HepG2 (cell line): Measurements from ENCODE around the gene WBP2NL. TPM values are rescaled to one million over a fixed set of nuclear protein-coding genes. Genes with fewer than 3 reads are reported as not detected.

Experiments used
- ATAC-seq: fragments of 200-7000 bp; cut with Tn5 transposase; 3 replicates; pipeline ENCODE4 v1.9.1; 2020; ENCODE audit warnings: mild to moderate bottlenecking, moderate library complexity
- Bru-seq: library from RNA; stranded (reverse); fragments of 400-500 nt; gene quantifications from one replicate; lab custom pipeline; 2021; lab: Mats Ljungman, UMichigan
- BruChase-seq, 2 experiments: library from RNA; stranded (reverse); fragments of 400-500 nt; gene quantifications; one replicate each; lab custom pipeline; 2021; lab: Mats Ljungman, UMichigan
- BruUV-seq: library from RNA; stranded (reverse); fragments of 400-500 nt; replicated peaks from 2 replicates; lab custom pipeline; 2021; lab: Mats Ljungman, UMichigan
- CTCF ChIA-PET: fragments of 300-600 bp; formaldehyde crosslinking; extraction: SDS; loops from one replicate; lab custom pipeline; 2021; ENCODE audit warnings: low total read pairs, inconsistent platforms, low intra/inter-chr PET ratio; lab: Yijun Ruan, JAX
- POLR2A ChIA-PET: fragments of 350-600 bp; sonication (Branson Sonifier 250); formaldehyde crosslinking; loops from one replicate; lab custom pipeline; 2020; ENCODE audit warnings: antibody characterized with exemption, inconsistent platforms; lab: Yijun Ruan, JAX
- DNase-seq: peaks from one replicate; pipeline ENCODE4 v3.0.0-alpha.2; 2015; ENCODE audit warnings: low spot score
- FAIRE-seq: peaks from 3 replicates; lab custom pipeline; 2011; peaks lifted over from hg19 to GRCh38; lab: Jason Lieb, UNC
- H2AFZ ChIP-seq: one replicate; pipeline ENCODE4 v1.6.1; 2011; ENCODE audit warnings: low read length, inconsistent platforms
- H3K27ac ChIP-seq: fragments of 300-600 bp; 3 replicates; pipeline ENCODE4 v1.8.0; 2011; ENCODE audit warnings: mixed run types, mild to moderate bottlenecking, mixed read lengths, low read length, inconsistent platforms; ENCODE audit not compliant: insufficient read depth; ENCODE audit errors: extremely low read length
- H3K27me3 ChIP-seq, 2 experiments: fragments of 200-600 bp in 1 of 2; 2 replicates in 1 of 2; 3 replicates in 1 of 2; pipeline versions ENCODE4 v1.6.0 to v1.8.0; 2011; ENCODE audit warnings: low read length in 2 of 2, mild to moderate bottlenecking in 2 of 2, moderate library complexity in 2 of 2, inconsistent platforms in 1 of 2; ENCODE audit not compliant: insufficient read depth in 2 of 2, control insufficient read depth in 1 of 2
- H3K36me3 ChIP-seq, 2 experiments: fragments of 200-600 bp in 1 of 2; replicated peaks in 1 of 2; 2 replicates in 1 of 2; 3 replicates in 1 of 2; pipeline versions ENCODE4 v1.5.1 to v1.8.0; 2011; ENCODE audit warnings: low read length in 2 of 2, inconsistent platforms in 1 of 2; ENCODE audit not compliant: insufficient read depth in 2 of 2, control insufficient read depth in 1 of 2
- H3K4me1 ChIP-seq: 2 replicates; pipeline ENCODE4 v1.5.1; 2012; ENCODE audit warnings: low read length, inconsistent platforms; ENCODE audit not compliant: insufficient read depth
- H3K4me2 ChIP-seq: 2 replicates; pipeline ENCODE4 v1.6.0; 2011; ENCODE audit warnings: low read depth, low read length, inconsistent platforms
- H3K4me3 ChIP-seq, 3 experiments: fragments of 200-600 bp in 1 of 3; sonication (generic), shearing (Covaris generic) in 1 of 3; replicated peaks in 1 of 3; 2 replicates each; pipeline ENCODE4 v1.5.1; 2011 to 2016; ENCODE audit warnings: low read length in 3 of 3, inconsistent platforms in 2 of 3, low read depth in 2 of 3, mild to moderate bottlenecking in 2 of 3, control low read depth in 1 of 3, mixed read lengths in 1 of 3; ENCODE audit not compliant: insufficient read depth in 1 of 3
- H3K79me2 ChIP-seq: one replicate; pipeline ENCODE4 v1.6.1; 2011; ENCODE audit warnings: low read length, inconsistent platforms; ENCODE audit not compliant: insufficient read depth
- H3K9ac ChIP-seq: 2 replicates; pipeline ENCODE4 v1.6.0; 2011; ENCODE audit warnings: mild to moderate bottlenecking, low read depth, low read length, inconsistent platforms; ENCODE audit not compliant: insufficient read depth
- H3K9me3 ChIP-seq: 2 replicates; pipeline ENCODE4 v1.5.1; 2012; ENCODE audit warnings: mild to moderate bottlenecking, low read length
- H4K20me1 ChIP-seq: 2 replicates; pipeline ENCODE4 v1.6.0; 2011; ENCODE audit warnings: inconsistent platforms, mild to moderate bottlenecking, low read length, moderate library complexity; ENCODE audit not compliant: insufficient read depth
- ATF3 ChIP-seq: sonication (generic); formaldehyde crosslinking; IDR thresholded peaks from 2 replicates; pipeline ENCODE4 v1.4.0; 2020; ENCODE audit warnings: missing genetic modification reagents
- HOXA3 ChIP-seq: sonication (generic); formaldehyde crosslinking; IDR thresholded peaks from 2 replicates; pipeline ENCODE4 v1.5.0; 2020; ENCODE audit warnings: missing genetic modification reagents
- SIN3B ChIP-seq: fragments of 150-350 bp; IDR thresholded peaks from 2 replicates; pipeline ENCODE4 v1.6.1; 2014; ENCODE audit warnings: low read length
- ZBTB26 ChIP-seq: IDR thresholded peaks from 2 replicates; pipeline ENCODE4 v1.6.1; 2016; ENCODE audit warnings: missing compliant biosample characterization, missing genetic modification reagents, borderline replicate concordance
- ZNF3 ChIP-seq: IDR thresholded peaks from 2 replicates; pipeline ENCODE4 v1.7.0; 2017; ENCODE audit warnings: inconsistent platforms
- ZNF337 ChIP-seq: sonication (generic); formaldehyde crosslinking; IDR thresholded peaks from 2 replicates; pipeline ENCODE4 v1.5.1; 2020; ENCODE audit warnings: missing genetic modification reagents, low read depth, mild to moderate bottlenecking, borderline replicate concordance
- WGBS: methylation state at CpG from one replicate; pipeline ENCODE4 v1.1.6; 2017; ENCODE audit warnings: low lambda C conversion rate; 5-methylcytosine and 5-hydroxymethylcytosine counted together
- in situ Hi-C: cut with HindIII; loops from 2 replicates; pipeline ENCODE4 v1.10.0; 2017; ENCODE audit warnings: low pct_unique_long_range_greater_than_20kb; ENCODE audit not compliant: extremely low pct_ligation_motif_present
- intact Hi-C: fragments of 100-400 bp; cut with micrococcal nuclease; formaldehyde crosslinking; loops from one replicate; pipeline ENCODE4 v1.10.0; 2022; ENCODE audit not compliant: unreplicated experiment
- long read RNA-seq, 2 experiments: library from RNA in 1 of 2; library from polyadenylated mRNA in 1 of 2; stranded (forward) in 1 of 2; unstranded in 1 of 2; transcript quantifications; one replicate each; pipeline ENCODE4 v2.0.0, GENCODE V29; 2019 to 2022
- polyA minus RNA-seq, 3 experiments: library from RNA; depleted of rRNA, polyadenylated mRNA; stranded (reverse); fragments of >200 nt; gene quantifications; 2 replicates each; pipeline ENCODE4 v1.2.3, GENCODE V29; 2011; ENCODE audit warnings: low replicate concordance in 1 of 3
- polyA plus RNA-seq, 8 experiments: library from polyadenylated mRNA; depleted of rRNA in 3 of 8; stranded (reverse) in 7 of 8; unstranded in 1 of 8; fragments of >200 nt; fragmentation: Illumina TruSeq in 4 of 8; extraction: Trizol in 4 of 8; gene quantifications; 2 replicates each; pipeline versions ENCODE4 v1.2.1 to v1.2.3, GENCODE V29; 2011 to 2016; ENCODE audit warnings: low read depth in 4 of 8, missing spikeins in 1 of 8, mixed read lengths in 1 of 8; ENCODE audit not compliant: insufficient read depth in 1 of 8
- total RNA-seq, 5 experiments: library from RNA; depleted of rRNA; stranded (reverse); fragments of >200 nt; fragmentation: Illumina TruSeq; extraction: Trizol; gene quantifications; 2 replicates each; pipeline ENCODE4 v1.2.3, GENCODE V29; 2016; ENCODE audit warnings: low read depth in 1 of 5
- TF ChIP-seq, protein P1 (sequence below): sonication (generic); formaldehyde crosslinking; IDR thresholded peaks from 2 replicates; pipeline ENCODE4 v1.5.0; 2020; ENCODE audit warnings: mild to moderate bottlenecking, missing genetic modification reagents, borderline replicate concordance

WBP2NL gene, protein sequence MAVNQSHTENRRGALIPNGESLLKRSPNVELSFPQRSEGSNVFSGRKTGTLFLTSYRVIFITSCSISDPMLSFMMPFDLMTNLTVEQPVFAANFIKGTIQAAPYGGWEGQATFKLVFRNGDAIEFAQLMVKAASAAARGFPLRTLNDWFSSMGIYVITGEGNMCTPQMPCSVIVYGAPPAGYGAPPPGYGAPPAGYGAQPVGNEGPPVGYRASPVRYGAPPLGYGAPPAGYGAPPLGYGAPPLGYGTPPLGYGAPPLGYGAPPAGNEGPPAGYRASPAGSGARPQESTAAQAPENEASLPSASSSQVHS
- total RNA-seq (2016; rRNA removed; fragmentation: Illumina TruSeq; extraction: Trizol) (not detected in 2 replicates), polyA plus RNA-seq (2011; rRNA removed) (not detected in 2 replicates), polyA minus RNA-seq (2011; rRNA and poly(A)+ RNA removed; ENCODE audit: low replicate concordance) (0.96 TPM in 1 of 2 replicates, not detected in the other), Bru-seq, nascent RNA (percentile 6 among the genes with signal in this experiment), BruChase-seq, experiment 1, labeled RNA remaining after a 6-hour chase (percentile 4 among the genes with signal in this experiment), BruChase-seq, experiment 2, labeled RNA remaining after a 2-hour chase (percentile 12 among the genes with signal in this experiment)
- not detected in 2 replicates for total RNA-seq (2016; cell fraction: cytosol; rRNA removed; fragmentation: Illumina TruSeq; extraction: Trizol; ENCODE audit: low read depth)
- total RNA-seq (2016; cell fraction: insoluble cytoplasmic fraction; rRNA removed; fragmentation: Illumina TruSeq; extraction: Trizol): not detected in 2 replicates
- not detected in 2 replicates for total RNA-seq (2016; cell fraction: membrane; rRNA removed; fragmentation: Illumina TruSeq; extraction: Trizol)
- not detected in 2 replicates for total RNA-seq (2016; cell fraction: nucleus; rRNA removed; fragmentation: Illumina TruSeq; extraction: Trizol)
- polyA plus RNA-seq (2011; cell fraction: cytosol; rRNA removed): not detected in 2 replicates
- polyA plus RNA-seq (2011; cell fraction: nucleus; rRNA removed): not detected in 2 replicates
- not detected in 2 replicates for polyA plus RNA-seq (2012)
- polyA plus RNA-seq (2016; cell fraction: cytosol; fragmentation: Illumina TruSeq; extraction: Trizol; ENCODE audit: low read depth): not detected in 2 replicates
- polyA plus RNA-seq (2016; cell fraction: insoluble cytoplasmic fraction; fragmentation: Illumina TruSeq; extraction: Trizol; ENCODE audit: low read depth): not detected in 2 replicates
- not detected in 2 replicates for polyA plus RNA-seq (2016; cell fraction: membrane; fragmentation: Illumina TruSeq; extraction: Trizol; ENCODE audit: low read depth)
- polyA plus RNA-seq (2016; cell fraction: nucleus; fragmentation: Illumina TruSeq; extraction: Trizol; ENCODE audit: insufficient read depth, low read depth): not detected in 2 replicates
- polyA minus RNA-seq (2011; cell fraction: cytosol; rRNA and poly(A)+ RNA removed): not detected in 2 replicates
- not detected in 2 replicates for polyA minus RNA-seq (2011; cell fraction: nucleus; rRNA and poly(A)+ RNA removed)
- long read RNA-seq, experiment 1: 0 reads
- long read RNA-seq, experiment 2: 0 reads

- no peak within 1 kb of the TSS for H3K4me3 ChIP-seq
- no peak within 1 kb of the TSS for H2AFZ ChIP-seq
- no peaks in the 10 kb centered on the region for H3K9me3 ChIP-seq
- ChIA-PET POLR2A (no interaction called here), CTCF (no interaction called here)
- FAIRE-seq (no peak), DNase-seq (no peak), ATAC-seq (no peak)
- H3K4me2 ChIP-seq: no peak within 1 kb of the TSS
- H3K27ac ChIP-seq: no peak within 1 kb of the TSS
- in situ Hi-C loops: no loop called here
- H3K79me2 ChIP-seq: no peaks in the 10 kb centered on the region
- peaks cover 3 to 20% of the 10 kb centered on the region in 2 experiments; a peak in 3 of 5 replicates for H3K27me3 ChIP-seq
- intact Hi-C loops: no loop called here
- WGBS: 70% methylated on average over 69 of the region's 71 CpGs
- H3K9ac ChIP-seq: no peak within 1 kb of the TSS
- H3K4me1 ChIP-seq: no peaks in the 10 kb centered on the region
- no peaks in the 10 kb centered on the region for H4K20me1 ChIP-seq
- BruUV-seq: no TSS peak
- H3K36me3 ChIP-seq: no peaks in the 10 kb centered on the region
- TF ChIP-seq, protein P1, sequence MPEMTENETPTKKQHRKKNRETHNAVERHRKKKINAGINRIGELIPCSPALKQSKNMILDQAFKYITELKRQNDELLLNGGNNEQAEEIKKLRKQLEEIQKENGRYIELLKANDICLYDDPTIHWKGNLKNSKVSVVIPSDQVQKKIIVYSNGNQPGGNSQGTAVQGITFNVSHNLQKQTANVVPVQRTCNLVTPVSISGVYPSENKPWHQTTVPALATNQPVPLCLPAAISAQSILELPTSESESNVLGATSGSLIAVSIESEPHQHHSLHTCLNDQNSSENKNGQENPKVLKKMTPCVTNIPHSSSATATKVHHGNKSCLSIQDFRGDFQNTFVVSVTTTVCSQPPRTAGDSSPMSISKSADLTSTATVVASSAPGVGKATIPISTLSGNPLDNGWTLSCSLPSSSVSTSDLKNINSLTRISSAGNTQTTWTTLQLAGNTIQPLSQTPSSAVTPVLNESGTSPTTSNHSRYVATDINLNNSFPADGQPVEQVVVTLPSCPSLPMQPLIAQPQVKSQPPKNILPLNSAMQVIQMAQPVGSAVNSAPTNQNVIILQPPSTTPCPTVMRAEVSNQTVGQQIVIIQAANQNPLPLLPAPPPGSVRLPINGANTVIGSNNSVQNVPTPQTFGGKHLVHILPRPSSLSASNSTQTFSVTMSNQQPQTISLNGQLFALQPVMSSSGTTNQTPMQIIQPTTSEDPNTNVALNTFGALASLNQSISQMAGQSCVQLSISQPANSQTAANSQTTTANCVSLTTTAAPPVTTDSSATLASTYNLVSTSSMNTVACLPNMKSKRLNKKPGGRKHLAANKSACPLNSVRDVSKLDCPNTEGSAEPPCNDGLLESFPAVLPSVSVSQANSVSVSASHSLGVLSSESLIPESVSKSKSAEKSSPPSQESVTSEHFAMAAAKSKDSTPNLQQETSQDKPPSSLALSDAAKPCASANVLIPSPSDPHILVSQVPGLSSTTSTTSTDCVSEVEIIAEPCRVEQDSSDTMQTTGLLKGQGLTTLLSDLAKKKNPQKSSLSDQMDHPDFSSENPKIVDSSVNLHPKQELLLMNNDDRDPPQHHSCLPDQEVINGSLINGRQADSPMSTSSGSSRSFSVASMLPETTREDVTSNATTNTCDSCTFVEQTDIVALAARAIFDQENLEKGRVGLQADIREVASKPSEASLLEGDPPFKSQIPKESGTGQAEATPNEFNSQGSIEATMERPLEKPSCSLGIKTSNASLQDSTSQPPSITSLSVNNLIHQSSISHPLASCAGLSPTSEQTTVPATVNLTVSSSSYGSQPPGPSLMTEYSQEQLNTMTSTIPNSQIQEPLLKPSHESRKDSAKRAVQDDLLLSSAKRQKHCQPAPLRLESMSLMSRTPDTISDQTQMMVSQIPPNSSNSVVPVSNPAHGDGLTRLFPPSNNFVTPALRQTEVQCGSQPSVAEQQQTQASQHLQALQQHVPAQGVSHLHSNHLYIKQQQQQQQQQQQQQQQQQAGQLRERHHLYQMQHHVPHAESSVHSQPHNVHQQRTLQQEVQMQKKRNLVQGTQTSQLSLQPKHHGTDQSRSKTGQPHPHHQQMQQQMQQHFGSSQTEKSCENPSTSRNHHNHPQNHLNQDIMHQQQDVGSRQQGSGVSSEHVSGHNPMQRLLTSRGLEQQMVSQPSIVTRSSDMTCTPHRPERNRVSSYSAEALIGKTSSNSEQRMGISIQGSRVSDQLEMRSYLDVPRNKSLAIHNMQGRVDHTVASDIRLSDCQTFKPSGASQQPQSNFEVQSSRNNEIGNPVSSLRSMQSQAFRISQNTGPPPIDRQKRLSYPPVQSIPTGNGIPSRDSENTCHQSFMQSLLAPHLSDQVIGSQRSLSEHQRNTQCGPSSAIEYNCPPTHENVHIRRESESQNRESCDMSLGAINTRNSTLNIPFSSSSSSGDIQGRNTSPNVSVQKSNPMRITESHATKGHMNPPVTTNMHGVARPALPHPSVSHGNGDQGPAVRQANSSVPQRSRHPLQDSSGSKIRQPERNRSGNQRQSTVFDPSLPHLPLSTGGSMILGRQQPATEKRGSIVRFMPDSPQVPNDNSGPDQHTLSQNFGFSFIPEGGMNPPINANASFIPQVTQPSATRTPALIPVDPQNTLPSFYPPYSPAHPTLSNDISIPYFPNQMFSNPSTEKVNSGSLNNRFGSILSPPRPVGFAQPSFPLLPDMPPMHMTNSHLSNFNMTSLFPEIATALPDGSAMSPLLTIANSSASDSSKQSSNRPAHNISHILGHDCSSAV (CRISPR knock-in tag): no peak
- TF ChIP-seq ZNF3 (CRISPR knock-in tag) (no peak), HOXA3 (CRISPR knock-in tag) (no peak), ZNF337 (CRISPR knock-in tag) (no peak), ATF3 (CRISPR knock-in tag) (no peak), ZBTB26 (no peak), SIN3B (no peak)
These were observed at the start of gene WBP2NL for GRCh38 chr22:41998361-41999261. WBP2NL (plus strand) TSS chr22:41998788; CDS start chr22:41998819, 31 bp downstream.
